HG03159 (cell line): ENCODE data around the gene TLR1.
"Not testable (repeated sequence)": the region's sequence is repeated elsewhere in the genome, so short reads cannot be mapped to it uniquely, and the experiment has no call there.

Experiments
- ATAC-seq: cut with Tn5 transposase; IDR thresholded peaks from one replicate; pipeline ENCODE4 v1.9.1; 2021; ENCODE audit warnings: mild to moderate bottlenecking, moderate library complexity; ENCODE audit not compliant: unreplicated experiment

TLR1 gene

GRCh38 chr4:38804654-38805295, at the start of gene TLR1:
TLR1 (minus strand) TSS chr4:38804791; CDS start chr4:38798831, 5,960 bp downstream.
- peak; percentile 46 for ATAC-seq

- ATAC-seq = no peak
These were observed 41.4 kb upstream of the TLR1 start for GRCh38 chr4:38846015-38846414.

- no peak for ATAC-seq
These were observed 38.4 kb upstream of the TLR1 start for GRCh38 chr4:38842994-38843393.

- no peak for ATAC-seq
These were observed 33.3 kb upstream of the TLR1 start for GRCh38 chr4:38837849-38838248.

- no peak for ATAC-seq
These were observed 32.7 kb upstream of the TLR1 start for GRCh38 chr4:38837334-38837733.

- ATAC-seq = no peak
These were observed 30.0 kb upstream of the TLR1 start for GRCh38 chr4:38834570-38834969.

- no peak for ATAC-seq
These were observed 28.3 kb upstream of the TLR1 start for GRCh38 chr4:38832624-38833528.

GRCh38 chr4:38832206-38832605, 27.6 kb upstream of the TLR1 start:
- ATAC-seq = no peak

GRCh38 chr4:38831653-38832052, 27.1 kb upstream of the TLR1 start:
- no peak for ATAC-seq

GRCh38 chr4:38829237-38829636, 24.6 kb upstream of the TLR1 start:
- ATAC-seq = no peak

GRCh38 chr4:38823766-38824165, 19.2 kb upstream of the TLR1 start:
- ATAC-seq = no peak

GRCh38 chr4:38822748-38823303, 18.2 kb upstream of the TLR1 start:
- no peak for ATAC-seq

GRCh38 chr4:38821739-38822138, 17.1 kb upstream of the TLR1 start:
- ATAC-seq = no peak

GRCh38 chr4:38820329-38821061, 15.9 kb upstream of the TLR1 start:
- ATAC-seq = peak; percentile 54

GRCh38 chr4:38819569-38819968, 15.0 kb upstream of the TLR1 start:
- no peak for ATAC-seq

- no peak for ATAC-seq
These were observed 13.9 kb upstream of the TLR1 start for GRCh38 chr4:38818441-38818976.

- ATAC-seq = no peak
These were observed 11.5 kb upstream of the TLR1 start for GRCh38 chr4:38815885-38816782.

- no peak for ATAC-seq
These were observed 9.8 kb upstream of the TLR1 start for GRCh38 chr4:38814386-38814785.

GRCh38 chr4:38811297-38811696, 6.7 kb upstream of the TLR1 start:
- ATAC-seq = no peak

- ATAC-seq = not testable (repeated sequence)
These were observed 2.9 kb upstream of the TLR1 start for GRCh38 chr4:38807462-38807861.
